Osteoblast (primary cell): ENCODE results near the gene MYOCOS. TPM values are rescaled to one million over a fixed set of nuclear protein-coding genes. Genes with fewer than 3 reads are reported as not detected.

Experiments
- DNase-seq: peaks from one replicate; pipeline ENCODE4 v3.0.0; 2011; ENCODE audit warnings: low spot score, mixed read lengths; ENCODE audit not compliant: insufficient read length; ENCODE audit errors: missing footprints
- H2AFZ ChIP-seq: 2 replicates; pipeline ENCODE4 v1.6.0; 2011; ENCODE audit warnings: mild to moderate bottlenecking, low read length
- H3K27ac ChIP-seq: 2 replicates; pipeline ENCODE4 v1.5.1; 2011; ENCODE audit warnings: mild to moderate bottlenecking, low read depth, low read length, moderate library complexity
- H3K27me3 ChIP-seq: 2 replicates; pipeline ENCODE4 v1.6.0; 2012; ENCODE audit warnings: mild to moderate bottlenecking, control low read depth, inconsistent platforms, low read length, moderate library complexity; ENCODE audit not compliant: insufficient read depth
- H3K36me3 ChIP-seq: 2 replicates; pipeline ENCODE4 v1.5.1; 2011; ENCODE audit warnings: mild to moderate bottlenecking, low read length, control low read depth, moderate library complexity; ENCODE audit not compliant: insufficient read depth
- H3K4me1 ChIP-seq: 2 replicates; pipeline ENCODE4 v1.5.1; 2011; ENCODE audit warnings: mild to moderate bottlenecking, low read length, control low read depth, moderate library complexity; ENCODE audit not compliant: insufficient read depth
- H3K4me2 ChIP-seq: 2 replicates; pipeline ENCODE4 v1.6.0; 2011; ENCODE audit warnings: mild to moderate bottlenecking, low read length; ENCODE audit not compliant: insufficient read depth
- H3K4me3 ChIP-seq: fragments of 200-600 bp; sonication (generic); 3 replicates; pipeline ENCODE4 v1.5.1; 2012; ENCODE audit warnings: mild to moderate bottlenecking, low read length, inconsistent platforms; ENCODE audit not compliant: insufficient read depth
- H3K79me2 ChIP-seq: 2 replicates; pipeline ENCODE4 v1.6.0; 2012; ENCODE audit warnings: mild to moderate bottlenecking, low read length, control low read depth, inconsistent platforms; ENCODE audit not compliant: insufficient read depth
- H3K9me3 ChIP-seq: 2 replicates; pipeline ENCODE4 v1.5.1; 2011; ENCODE audit warnings: low read depth, low read length, control low read depth
- H4K20me1 ChIP-seq: 2 replicates; pipeline ENCODE4 v1.6.0; 2012; ENCODE audit warnings: mild to moderate bottlenecking, low read length, control low read depth; ENCODE audit not compliant: insufficient read depth
- CTCF ChIP-seq: IDR thresholded peaks from 2 replicates; pipeline ENCODE4 v1.5.1; 2011; ENCODE audit warnings: mild to moderate bottlenecking, low read depth, low read length, moderate library complexity; ENCODE audit errors: extremely low read depth
- total RNA-seq: library from RNA; depleted of rRNA; stranded (reverse); fragments of >200 nt; gene quantifications from 2 replicates; pipeline ENCODE4 v1.2.3, GENCODE V29; 2012

Gene MYOCOS
- total RNA-seq, 1 donor, result under 0.01 TPM

- Histone ChIP-seq H3K4me1 (peaks cover 13% of the 10 kb centered on the region), H3K4me3 (peak overlapping the region; percentile 25), H3K27me3 (no peaks in the 10 kb centered on the region), H3K9me3 (no peaks in the 10 kb centered on the region), H3K36me3 (no peaks in the 10 kb centered on the region), H3K4me2 (peak overlapping the region; percentile 76), H4K20me1 (no peaks in the 10 kb centered on the region), H3K79me2 (no peaks in the 10 kb centered on the region), H2AFZ (peak overlapping the region; percentile 89), H3K27ac (no peak overlapping the region)
- peak; percentile 93 for TF ChIP-seq CTCF
- peak; percentile 92 for DNase-seq
Observed at GRCh38 chr1:171644805-171645483, 22.9 kb downstream of the MYOCOS start.

- no peak for DNase-seq
- H3K9me3 ChIP-seq, result no peaks in the 10 kb centered on the region
- H3K27ac ChIP-seq, result no peak overlapping the region
- H3K27me3 ChIP-seq, result no peaks in the 10 kb centered on the region
- H3K79me2 ChIP-seq, result no peaks in the 10 kb centered on the region
- H3K4me3 ChIP-seq, result no peak overlapping the region
- H3K4me1 ChIP-seq, result peaks cover 13% of the 10 kb centered on the region
- no peaks in the 10 kb centered on the region for H3K36me3 ChIP-seq
- H4K20me1 ChIP-seq, result no peaks in the 10 kb centered on the region
- peak overlapping the region; percentile 89 for H2AFZ ChIP-seq
- H3K4me2 ChIP-seq, result peak overlapping the region; percentile 76
- no peak for TF ChIP-seq CTCF
Observed at GRCh38 chr1:171645553-171646248, 23.7 kb downstream of the MYOCOS start.

- no peak for DNase-seq
- Histone ChIP-seq H3K27me3 (no peaks in the 10 kb centered on the region), H4K20me1 (no peaks in the 10 kb centered on the region), H3K9me3 (no peaks in the 10 kb centered on the region), H3K79me2 (no peaks in the 10 kb centered on the region), H3K27ac (no peak overlapping the region), H3K36me3 (no peaks in the 10 kb centered on the region), H3K4me3 (no peak overlapping the region), H2AFZ (no peak overlapping the region), H3K4me2 (peak overlapping the region; percentile 15), H3K4me1 (peaks cover 13% of the 10 kb centered on the region)
- TF ChIP-seq CTCF, result no peak
Observed at GRCh38 chr1:171646249-171646560, 24.2 kb downstream of the MYOCOS start.

- no peaks in the 10 kb centered on the region for H3K27me3 ChIP-seq
- no peaks in the 10 kb centered on the region for H3K9me3 ChIP-seq
- H3K36me3 ChIP-seq, result no peaks in the 10 kb centered on the region
- peaks cover 14% of the 10 kb centered on the region for H3K4me1 ChIP-seq
- peak within 1 kb of the TSS; percentile 29 for H2AFZ ChIP-seq
- no peak within 1 kb of the TSS for H3K4me3 ChIP-seq
- H3K27ac ChIP-seq, result no peak within 1 kb of the TSS
- DNase-seq, result no peak
- H3K4me2 ChIP-seq, result no peak within 1 kb of the TSS
- H4K20me1 ChIP-seq, result no peaks in the 10 kb centered on the region
- no peaks in the 10 kb centered on the region for H3K79me2 ChIP-seq
- TF ChIP-seq CTCF, result no peak
Observed at GRCh38 chr1:171652234-171652822, 30.3 kb downstream of the MYOCOS start, which contains the start of gene MYOC. Gene MYOC (minus strand): TSS chr1:171652688. CDS start chr1:171652611, 77 bp downstream.
